Type B pancreatic cell (in vitro differentiated cells): ENCODE results near the gene FOXF1. TPM values are rescaled to one million over a fixed set of nuclear protein-coding genes. Genes with fewer than 3 reads are reported as not detected.

Experiments used
- DNase-seq: peaks from one replicate; pipeline ENCODE4 v3.0.0; 2021; ENCODE audit warnings: mixed read lengths; ENCODE audit not compliant: unreplicated experiment; ENCODE audit errors: extremely low spot score
- H3K27ac Mint-ChIP-seq: 2 replicates; pipeline ENCODE4 v1.8.0; 2021; ENCODE audit warnings: mild to moderate bottlenecking, mixed read lengths
- H3K27me3 Mint-ChIP-seq: 2 replicates; pipeline ENCODE4 v1.8.0; 2021; ENCODE audit warnings: mixed read lengths
- H3K36me3 Mint-ChIP-seq: 2 replicates; pipeline ENCODE4 v1.8.0; 2021; ENCODE audit warnings: mixed read lengths
- H3K4me1 Mint-ChIP-seq: one replicate; pipeline ENCODE4 v1.8.0; 2021; ENCODE audit warnings: mixed read lengths; ENCODE audit not compliant: unreplicated experiment
- H3K4me3 Mint-ChIP-seq: 2 replicates; pipeline ENCODE4 v1.8.0; 2021; ENCODE audit warnings: mild to moderate bottlenecking, mixed read lengths
- H3K9me3 Mint-ChIP-seq: 2 replicates; pipeline ENCODE4 v1.8.0; 2021; ENCODE audit warnings: mixed read lengths
- CTCF ChIP-seq: fragments of 200-600 bp; sonication (generic); conservative IDR thresholded peaks from 2 replicates; pipeline ENCODE4 v1.5.0; 2021; ENCODE audit warnings: antibody characterized with exemption, mild to moderate bottlenecking
- total RNA-seq: library from RNA; stranded (reverse); gene quantifications from 2 replicates; pipeline ENCODE4 v1.2.1, GENCODE V29; 2021; ENCODE audit warnings: low replicate concordance

FOXF1 gene
- total RNA-seq, 1 donor from 2014 or later, result 3.4 TPM

DNA sequence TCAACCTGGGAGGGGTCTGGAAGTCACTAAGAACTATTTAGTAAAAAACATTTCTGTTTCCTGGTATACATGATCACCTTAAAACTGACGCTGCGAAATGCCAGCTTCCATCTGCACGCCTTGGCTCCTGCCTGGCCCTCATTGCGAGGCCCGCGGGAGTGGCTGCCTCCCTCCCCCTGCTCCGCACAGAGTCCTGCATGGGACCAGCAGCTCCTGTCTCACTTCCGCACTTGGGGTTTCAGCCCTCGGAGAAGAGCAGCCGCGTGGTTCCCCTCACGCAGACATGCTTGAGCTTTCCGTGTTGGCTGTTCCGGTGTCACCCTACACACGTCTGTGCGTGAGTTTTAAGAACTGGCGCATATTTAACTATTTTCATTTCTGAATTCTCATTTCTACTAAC is 26.3 kb downstream of the FOXF1 start:
- H3K27me3 Mint-ChIP-seq, result no peaks in the 10 kb centered on the region
- H3K9me3 Mint-ChIP-seq, result no peaks in the 10 kb centered on the region
- no peak overlapping the region for H3K4me3 Mint-ChIP-seq
- no peak overlapping the region for H3K27ac Mint-ChIP-seq
- no peaks in the 10 kb centered on the region for H3K4me1 Mint-ChIP-seq
- no peak for TF ChIP-seq CTCF
- DNase-seq, result no peak
- no peaks in the 10 kb centered on the region for H3K36me3 Mint-ChIP-seq

DNA sequence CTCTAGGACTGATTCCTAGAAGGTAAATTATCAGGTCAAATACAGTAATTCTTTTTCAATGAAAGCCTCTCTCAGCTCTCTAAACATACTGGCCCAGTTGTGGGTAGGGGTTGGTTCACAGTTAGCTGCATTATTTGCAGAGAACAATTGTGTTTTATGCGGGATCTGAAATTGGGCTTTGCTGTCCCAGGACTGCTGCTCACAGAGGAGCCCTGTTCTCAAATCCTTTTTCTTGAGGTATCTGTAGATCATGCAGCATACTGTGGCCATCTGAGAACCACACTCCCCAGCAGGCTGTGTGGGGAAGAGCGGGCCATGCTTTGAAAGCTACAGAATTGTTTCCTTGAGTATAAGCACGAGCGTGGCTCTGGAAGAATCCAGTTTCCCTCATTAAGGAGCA is 27.2 kb downstream of the FOXF1 start:
- Mint-ChIP-seq H3K4me3 (no peak overlapping the region), H3K27ac (no peak overlapping the region), H3K4me1 (no peaks in the 10 kb centered on the region), H3K27me3 (no peaks in the 10 kb centered on the region), H3K36me3 (no peaks in the 10 kb centered on the region), H3K9me3 (no peaks in the 10 kb centered on the region)
- no peak for TF ChIP-seq CTCF
- no peak for DNase-seq

DNA sequence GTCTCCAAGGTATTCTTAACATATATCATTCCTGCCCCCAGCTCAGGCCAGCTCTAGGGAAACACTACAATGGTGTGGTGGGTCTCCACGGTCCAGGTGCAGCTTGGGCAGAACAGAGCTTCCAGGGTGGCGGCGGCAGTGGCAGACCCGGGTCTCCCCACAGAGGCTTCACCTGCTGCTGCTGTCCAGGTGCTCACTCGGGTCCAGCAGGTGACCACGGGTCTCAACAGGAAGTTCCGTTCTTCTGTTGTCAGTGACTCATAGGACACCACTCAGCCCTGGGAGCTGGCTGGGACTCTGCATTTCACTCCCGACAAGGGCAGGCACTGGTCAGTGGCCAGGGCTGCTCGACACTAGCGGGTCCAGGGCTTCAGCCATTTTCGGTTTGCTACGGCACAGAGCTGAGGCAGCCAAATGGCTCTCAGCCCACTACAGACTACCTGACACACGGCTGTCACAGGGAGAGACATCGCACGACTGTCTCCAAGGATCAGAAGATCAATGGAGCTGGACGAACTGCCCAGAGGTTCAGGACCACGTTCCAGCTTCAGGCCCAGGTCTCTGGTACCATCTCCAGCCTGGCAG is 28.0 kb downstream of the FOXF1 start:
- no peaks in the 10 kb centered on the region for H3K36me3 Mint-ChIP-seq
- TF ChIP-seq CTCF, result no peak
- H3K27ac Mint-ChIP-seq, result no peak overlapping the region
- H3K4me1 Mint-ChIP-seq, result no peaks in the 10 kb centered on the region
- DNase-seq, result no peak
- H3K9me3 Mint-ChIP-seq, result no peaks in the 10 kb centered on the region
- no peaks in the 10 kb centered on the region for H3K27me3 Mint-ChIP-seq
- H3K4me3 Mint-ChIP-seq, result no peak overlapping the region

- no peak for TF ChIP-seq CTCF
- Mint-ChIP-seq H3K4me1 (no peaks in the 10 kb centered on the region), H3K4me3 (no peak overlapping the region), H3K27me3 (no peaks in the 10 kb centered on the region), H3K27ac (no peak overlapping the region), H3K36me3 (peaks cover 6% of the 10 kb centered on the region), H3K9me3 (no peaks in the 10 kb centered on the region)
- no peak for DNase-seq
Observed at GRCh38 chr16:86540894-86541293, 30.6 kb downstream of the FOXF1 start.

DNA sequence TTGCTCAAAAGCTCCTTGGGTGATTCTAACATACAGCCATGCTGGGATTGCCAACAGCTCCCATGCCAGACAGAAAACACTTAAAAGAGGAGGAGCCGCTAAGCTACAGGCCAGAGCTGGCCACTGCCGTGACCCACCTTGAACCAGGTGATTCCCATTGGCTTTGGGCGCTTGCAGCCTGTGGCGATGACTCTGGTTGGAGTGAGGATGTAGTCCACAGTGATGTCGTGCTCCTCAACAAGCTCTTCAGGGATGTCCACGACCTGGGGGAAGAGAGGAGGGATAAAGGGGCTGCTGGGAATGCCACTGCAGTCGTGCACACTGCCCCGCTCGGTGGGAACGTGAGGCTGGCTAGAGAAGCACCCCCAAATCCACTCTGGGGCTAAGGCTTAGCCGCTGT is 31.2 kb downstream of the FOXF1 start:
- Mint-ChIP-seq H3K9me3 (no peaks in the 10 kb centered on the region), H3K27ac (no peak overlapping the region)
- DNase-seq, result no peak

More for the DNA sequence above, 31.2 kb downstream of the FOXF1 start:
- Mint-ChIP-seq H3K27me3 (peaks cover 2% of the 10 kb centered on the region), H3K36me3 (peaks cover 6% of the 10 kb centered on the region), H3K4me3 (no peak overlapping the region), H3K4me1 (no peaks in the 10 kb centered on the region)
- no peak for TF ChIP-seq CTCF
